ENCODE data around the gene RPS16. TPM values are rescaled to one million over a fixed set of nuclear protein-coding genes. Genes with fewer than 3 reads are reported as not detected.
"Not testable (repeated sequence)": the region's sequence is repeated elsewhere in the genome, so short reads cannot be mapped to it uniquely, and the experiment has no call there.

RPS16 gene
- polyA plus RNA-seq, 1 donor = 1,947 TPM

GRCh38 chr19:39463403-39463802 is 27.7 kb upstream of the RPS16 start:
- no CpG with 5 or more reads among the region's 3 CpGs for WGBS (ENCODE audit: insufficient coverage, low lambda C conversion rate)
- Histone ChIP-seq H3K27me3 (ENCODE audit: control insufficient read depth, insufficient read depth, low read length) (no peaks in the 10 kb centered on the region), H3K9me3 (ENCODE audit: control insufficient read depth, low read depth, low read length) (no peaks in the 10 kb centered on the region), H3K27ac (ENCODE audit: low read length) (no peak overlapping the region), H3K4me3 (ENCODE audit: low read length) (no peak overlapping the region), H3K4me1 (ENCODE audit: control insufficient read depth, insufficient read depth, low read length) (no peaks in the 10 kb centered on the region), H3K36me3 (ENCODE audit: control insufficient read depth, insufficient read depth, low read length) (peaks cover 78% of the 10 kb centered on the region)
- no peak for DNase-seq

- DNase-seq; H3K4me1 ChIP-seq (ENCODE audit: control insufficient read depth, insufficient read depth, low read length); H3K9me3 ChIP-seq (ENCODE audit: control insufficient read depth, low read depth, low read length); H3K27ac ChIP-seq (ENCODE audit: low read length); H3K27me3 ChIP-seq (ENCODE audit: control insufficient read depth, insufficient read depth, low read length); H3K4me3 ChIP-seq (ENCODE audit: low read length): not testable (repeated sequence)
- peaks cover 37% of the 10 kb centered on the region for H3K36me3 ChIP-seq (ENCODE audit: control insufficient read depth, insufficient read depth, low read length)
- no CpG with 5 or more reads among the region's 8 CpGs for WGBS (ENCODE audit: insufficient coverage, low lambda C conversion rate)
These were observed 15.5 kb upstream of the RPS16 start for GRCh38 chr19:39451257-39451656.

GRCh38 chr19:39449116-39449797 is 13.5 kb upstream of the RPS16 start:
- H3K9me3 ChIP-seq (ENCODE audit: control insufficient read depth, low read depth, low read length) = no peaks in the 10 kb centered on the region
- H3K4me1 ChIP-seq (ENCODE audit: control insufficient read depth, insufficient read depth, low read length) = peaks cover 3% of the 10 kb centered on the region
- no peak overlapping the region for H3K4me3 ChIP-seq (ENCODE audit: low read length)
- no CpG with 5 or more reads among the region's 8 CpGs for WGBS (ENCODE audit: insufficient coverage, low lambda C conversion rate)
- peaks cover 31% of the 10 kb centered on the region for H3K36me3 ChIP-seq (ENCODE audit: control insufficient read depth, insufficient read depth, low read length)
- no peak overlapping the region for H3K27ac ChIP-seq (ENCODE audit: low read length)
- H3K27me3 ChIP-seq (ENCODE audit: control insufficient read depth, insufficient read depth, low read length) = no peaks in the 10 kb centered on the region
- DNase-seq = no peak

- no peaks in the 10 kb centered on the region for H3K27me3 ChIP-seq (ENCODE audit: control insufficient read depth, insufficient read depth, low read length)
- H3K27ac ChIP-seq (ENCODE audit: low read length) = no peak overlapping the region
- DNase-seq = no peak
- no CpG with 5 or more reads among the region's 3 CpGs for WGBS (ENCODE audit: insufficient coverage, low lambda C conversion rate)
- H3K36me3 ChIP-seq (ENCODE audit: control insufficient read depth, insufficient read depth, low read length) = peaks cover 25% of the 10 kb centered on the region
- H3K4me1 ChIP-seq (ENCODE audit: control insufficient read depth, insufficient read depth, low read length) = peaks cover 3% of the 10 kb centered on the region
- H3K9me3 ChIP-seq (ENCODE audit: control insufficient read depth, low read depth, low read length) = no peaks in the 10 kb centered on the region
- no peak overlapping the region for H3K4me3 ChIP-seq (ENCODE audit: low read length)
These were observed 12.5 kb upstream of the RPS16 start for GRCh38 chr19:39448271-39448670.

GRCh38 chr19:39446365-39447084 is 10.8 kb upstream of the RPS16 start:
- DNase-seq = no peak
- peaks cover 17% of the 10 kb centered on the region for H3K36me3 ChIP-seq (ENCODE audit: control insufficient read depth, insufficient read depth, low read length)
- no peaks in the 10 kb centered on the region for H3K9me3 ChIP-seq (ENCODE audit: control insufficient read depth, low read depth, low read length)
- no peaks in the 10 kb centered on the region for H3K27me3 ChIP-seq (ENCODE audit: control insufficient read depth, insufficient read depth, low read length)
- peak overlapping the region; percentile 89 for H3K4me3 ChIP-seq (ENCODE audit: low read length)
- no peak overlapping the region for H3K27ac ChIP-seq (ENCODE audit: low read length)
- H3K4me1 ChIP-seq (ENCODE audit: control insufficient read depth, insufficient read depth, low read length) = peaks cover 3% of the 10 kb centered on the region
- no CpG with 5 or more reads among the region's 16 CpGs for WGBS (ENCODE audit: insufficient coverage, low lambda C conversion rate)

- H3K27ac ChIP-seq (ENCODE audit: low read length) = peak within 1 kb of the TSS; percentile 93
- H3K9me3 ChIP-seq (ENCODE audit: control insufficient read depth, low read depth, low read length) = no peaks in the 10 kb centered on the region
- peak; percentile 98 for DNase-seq
- H3K4me3 ChIP-seq (ENCODE audit: low read length) = peak within 1 kb of the TSS; percentile 89
- peaks cover 15% of the 10 kb centered on the region for H3K36me3 ChIP-seq (ENCODE audit: control insufficient read depth, insufficient read depth, low read length)
- no peaks in the 10 kb centered on the region for H3K27me3 ChIP-seq (ENCODE audit: control insufficient read depth, insufficient read depth, low read length)
- peaks cover 3% of the 10 kb centered on the region for H3K4me1 ChIP-seq (ENCODE audit: control insufficient read depth, insufficient read depth, low read length)
- WGBS (ENCODE audit: insufficient coverage, low lambda C conversion rate) = no CpG with 5 or more reads among the region's 68 CpGs
These were observed 9.7 kb upstream of the RPS16 start, which contains the start of gene SUPT5H for GRCh38 chr19:39445196-39446111. Gene SUPT5H, plus strand, starts transcription at chr19:39445582. Its CDS starts 309 bp downstream, at chr19:39445891.

GRCh38 chr19:39444598-39445195 is 8.9 kb upstream of the RPS16 start:
- Histone ChIP-seq H3K9me3 (ENCODE audit: control insufficient read depth, low read depth, low read length) (no peaks in the 10 kb centered on the region), H3K4me1 (ENCODE audit: control insufficient read depth, insufficient read depth, low read length) (peaks cover 3% of the 10 kb centered on the region), H3K27me3 (ENCODE audit: control insufficient read depth, insufficient read depth, low read length) (no peaks in the 10 kb centered on the region), H3K27ac (ENCODE audit: low read length) (peak overlapping the region; percentile 93), H3K4me3 (ENCODE audit: low read length) (peak overlapping the region; percentile 89), H3K36me3 (ENCODE audit: control insufficient read depth, insufficient read depth, low read length) (peaks cover 13% of the 10 kb centered on the region)
- peak in 1 of 2 donors; percentile 44 for DNase-seq
- whole genome bisulfite sequencing (ENCODE audit: insufficient coverage, low lambda C conversion rate) = no CpG with 5 or more reads among the region's 17 CpGs

- Histone ChIP-seq H3K27me3 (ENCODE audit: control insufficient read depth, insufficient read depth, low read length) (no peaks in the 10 kb centered on the region), H3K4me1 (ENCODE audit: control insufficient read depth, insufficient read depth, low read length) (peaks cover 18% of the 10 kb centered on the region), H3K36me3 (ENCODE audit: control insufficient read depth, insufficient read depth, low read length) (peaks cover 12% of the 10 kb centered on the region), H3K27ac (ENCODE audit: low read length) (no peak overlapping the region), H3K9me3 (ENCODE audit: control insufficient read depth, low read depth, low read length) (no peaks in the 10 kb centered on the region), H3K4me3 (ENCODE audit: low read length) (no peak overlapping the region)
- DNase-seq = peak in 1 of 2 donors; percentile 27
- no CpG with 5 or more reads among the region's 9 CpGs for WGBS (ENCODE audit: insufficient coverage, low lambda C conversion rate)
These were observed 2.7 kb upstream of the RPS16 start for GRCh38 chr19:39438270-39438934.

- Histone ChIP-seq H3K27ac (ENCODE audit: low read length) (peak overlapping the region; percentile 76), H3K4me1 (ENCODE audit: control insufficient read depth, insufficient read depth, low read length) (peaks cover 18% of the 10 kb centered on the region), H3K9me3 (ENCODE audit: control insufficient read depth, low read depth, low read length) (no peaks in the 10 kb centered on the region), H3K36me3 (ENCODE audit: control insufficient read depth, insufficient read depth, low read length) (peaks cover 27% of the 10 kb centered on the region), H3K27me3 (ENCODE audit: control insufficient read depth, insufficient read depth, low read length) (no peaks in the 10 kb centered on the region), H3K4me3 (ENCODE audit: low read length) (peak overlapping the region; percentile 65)
- 21% methylated on average over 2 of the region's 2 CpGs for WGBS (ENCODE audit: insufficient coverage, low lambda C conversion rate)
- DNase-seq = no peak
These were observed 584 bp upstream of the RPS16 start for GRCh38 chr19:39436350-39436716.

Measured in large intestine (tissue), 3 donors.